GM12891 (cell line): Measurements from ENCODE around the gene SEZ6.

ENCODE experiments used
- POLR2A ChIP-seq: IDR thresholded peaks from 2 replicates; pipeline ENCODE4 v1.6.1; 2011; ENCODE audit warnings: low read depth, low read length, control low read depth
- POLR2AphosphoS5 ChIP-seq: IDR thresholded peaks from 2 replicates; pipeline ENCODE4 v1.6.1; 2011; ENCODE audit warnings: low read depth, low read length, control low read depth
- SPI1 ChIP-seq: IDR thresholded peaks from 2 replicates; pipeline ENCODE4 v1.6.1; 2011; ENCODE audit warnings: low read depth, low read length, control low read depth
- TAF1 ChIP-seq: IDR thresholded peaks from 2 replicates; pipeline ENCODE4 v1.6.1; 2011; ENCODE audit warnings: low read depth, low read length, control low read depth

DNA sequence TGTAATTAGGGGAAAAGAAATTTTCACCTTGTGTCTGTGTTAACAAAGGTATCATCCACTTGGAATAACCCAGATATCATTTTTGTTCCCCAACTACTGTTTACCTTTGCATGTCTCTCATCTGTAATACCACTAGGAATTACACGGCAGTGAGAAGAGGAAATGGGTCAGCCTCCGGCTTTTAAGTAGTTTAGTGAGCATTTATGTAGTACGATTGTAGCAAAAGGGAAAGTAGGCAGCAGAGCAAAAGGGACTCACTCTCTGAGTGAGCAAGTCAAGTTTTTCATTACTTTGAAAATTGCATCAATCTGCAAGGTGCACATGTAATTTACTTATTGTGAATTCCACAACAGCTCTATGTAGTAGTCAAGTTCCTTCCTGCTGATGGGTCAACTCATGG lies 65.7 kb downstream of the SEZ6 start:
- TF ChIP-seq POLR2AphosphoS5 = no peak
- TF ChIP-seq POLR2A = no peak
- TF ChIP-seq TAF1 = no peak
- 0 out of 2 replicates have a peak, but pooled peaks have one; percentile 13 for TF ChIP-seq SPI1
